Right renal cortex interstitium (tissue), 3 donors: ENCODE results near the gene ABRACL. TPM values are rescaled to one million over a fixed set of nuclear protein-coding genes. Genes with fewer than 3 reads are reported as not detected.
"Not testable (repeated sequence)": the region's sequence is repeated elsewhere in the genome, so short reads cannot be mapped to it uniquely, and the experiment has no call there.

Experiments
- DNase-seq, 3 donors: peaks; one replicate each; pipeline ENCODE4 v3.0.0-alpha.2; 2013; ENCODE audit warnings: low read depth in 3 of 3, low spot score in 2 of 3
- polyA plus RNA-seq, 3 donors: library from polyadenylated mRNA; unstranded; fragments of 120-200 nt; gene quantifications; one replicate each; pipeline ENCODE4 v1.2.1, GENCODE V29; 2013; ENCODE audit not compliant: insufficient read length in 3 of 3

ABRACL gene
- polyA plus RNA-seq = 10 to 100 TPM; 45.9 to 54.3 (median 51.0) TPM

GRCh38 chr6:139028658-139029469, at the start of gene ABRACL:
Gene ABRACL (plus strand): TSS chr6:139028745. CDS start chr6:139034161, 5,416 bp downstream.
- DNase-seq = no peak

GRCh38 chr6:138979365-138979764, 49.2 kb upstream of the ABRACL start:
- DNase-seq = no peak

GRCh38 chr6:138979813-138980668, 48.5 kb upstream of the ABRACL start:
- DNase-seq = no peak

- no peak for DNase-seq
Observed at GRCh38 chr6:138981416-138981815, 47.1 kb upstream of the ABRACL start.

- DNase-seq = no peak
Observed at GRCh38 chr6:138986578-138986977, 42.0 kb upstream of the ABRACL start.

- peak in 1 of 3 donors; percentile 23 for DNase-seq
Observed at GRCh38 chr6:138987080-138987642, 41.4 kb upstream of the ABRACL start.

- peak; percentile 71 to 81 (median 80) for DNase-seq
Observed at GRCh38 chr6:138987643-138988468, 40.7 kb upstream of the ABRACL start, which contains the start of gene REPS1. Gene REPS1 (minus strand): TSS chr6:138988253. CDS start chr6:138987682, 571 bp downstream.

- DNase-seq = peak in 1 of 3 donors; percentile 61
Observed at GRCh38 chr6:138988469-138988834, 40.1 kb upstream of the ABRACL start.

GRCh38 chr6:138989098-138989983, 39.2 kb upstream of the ABRACL start:
- no peak for DNase-seq

GRCh38 chr6:138991206-138991605, 37.3 kb upstream of the ABRACL start:
- DNase-seq = no peak

GRCh38 chr6:138992965-138993364, 35.6 kb upstream of the ABRACL start:
- not testable (repeated sequence) for DNase-seq

- DNase-seq = not testable (repeated sequence)
Observed at GRCh38 chr6:138993410-138993809, 35.1 kb upstream of the ABRACL start.

GRCh38 chr6:138996524-138996923, 32.0 kb upstream of the ABRACL start:
- DNase-seq = no peak

GRCh38 chr6:138997136-138997535, 31.4 kb upstream of the ABRACL start:
- no peak for DNase-seq

- DNase-seq = no peak
Observed at GRCh38 chr6:138999949-139000725, 28.4 kb upstream of the ABRACL start.

GRCh38 chr6:139003751-139004150, 24.8 kb upstream of the ABRACL start:
- no peak for DNase-seq

GRCh38 chr6:139006477-139006876, 22.1 kb upstream of the ABRACL start:
- DNase-seq = no peak

GRCh38 chr6:139007428-139007827, 21.1 kb upstream of the ABRACL start:
- DNase-seq = no peak
